ENCODE results near the gene ITGAE. TPM values are rescaled to one million over a fixed set of nuclear protein-coding genes. Genes with fewer than 3 reads are reported as not detected.

ITGAE gene
- total and polyA plus RNA-seq, 10 of the 15 experiments (the other 5 are each of a cell fraction or from before 2014, with no cell fraction given), result 13.1 to 161 (median 34.8) TPM

DNA sequence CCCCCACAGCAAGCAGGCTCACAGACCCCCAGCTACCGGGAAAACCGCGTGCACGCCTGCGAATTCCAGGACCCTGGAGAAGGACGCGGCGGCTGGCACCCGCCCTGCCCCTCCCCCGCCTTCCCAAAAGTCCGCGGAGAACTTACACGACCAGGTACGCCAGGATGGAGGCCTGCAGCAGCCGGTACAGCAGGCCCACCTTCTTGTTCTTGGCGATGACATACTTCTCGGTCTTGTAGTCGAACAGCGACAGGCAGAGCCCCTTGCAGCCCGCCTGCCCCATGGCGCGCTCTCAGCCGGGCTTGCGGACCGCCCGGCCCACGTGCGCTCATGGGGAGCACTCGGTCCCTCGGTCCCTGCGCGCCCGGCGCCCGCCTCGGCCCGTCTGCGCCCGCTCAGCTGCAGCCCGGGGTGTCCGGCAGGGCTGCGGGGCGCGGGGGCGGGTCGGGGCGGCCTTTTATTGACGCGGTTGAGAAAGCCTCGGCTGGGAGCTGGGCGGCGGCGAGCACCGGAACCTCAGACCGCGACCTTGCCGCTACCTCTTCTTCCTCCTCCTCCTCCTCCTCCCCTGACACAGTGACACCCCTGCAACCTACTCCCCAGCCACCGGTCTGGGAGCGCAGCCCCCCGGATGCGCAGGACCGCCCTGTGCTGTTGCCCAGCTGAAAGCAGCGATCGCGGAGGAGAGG lies 105.1 kb downstream of the ITGAE start, which contains the start of gene P2RX5 (continued):
- TF ChIP-seq, protein P1, sequence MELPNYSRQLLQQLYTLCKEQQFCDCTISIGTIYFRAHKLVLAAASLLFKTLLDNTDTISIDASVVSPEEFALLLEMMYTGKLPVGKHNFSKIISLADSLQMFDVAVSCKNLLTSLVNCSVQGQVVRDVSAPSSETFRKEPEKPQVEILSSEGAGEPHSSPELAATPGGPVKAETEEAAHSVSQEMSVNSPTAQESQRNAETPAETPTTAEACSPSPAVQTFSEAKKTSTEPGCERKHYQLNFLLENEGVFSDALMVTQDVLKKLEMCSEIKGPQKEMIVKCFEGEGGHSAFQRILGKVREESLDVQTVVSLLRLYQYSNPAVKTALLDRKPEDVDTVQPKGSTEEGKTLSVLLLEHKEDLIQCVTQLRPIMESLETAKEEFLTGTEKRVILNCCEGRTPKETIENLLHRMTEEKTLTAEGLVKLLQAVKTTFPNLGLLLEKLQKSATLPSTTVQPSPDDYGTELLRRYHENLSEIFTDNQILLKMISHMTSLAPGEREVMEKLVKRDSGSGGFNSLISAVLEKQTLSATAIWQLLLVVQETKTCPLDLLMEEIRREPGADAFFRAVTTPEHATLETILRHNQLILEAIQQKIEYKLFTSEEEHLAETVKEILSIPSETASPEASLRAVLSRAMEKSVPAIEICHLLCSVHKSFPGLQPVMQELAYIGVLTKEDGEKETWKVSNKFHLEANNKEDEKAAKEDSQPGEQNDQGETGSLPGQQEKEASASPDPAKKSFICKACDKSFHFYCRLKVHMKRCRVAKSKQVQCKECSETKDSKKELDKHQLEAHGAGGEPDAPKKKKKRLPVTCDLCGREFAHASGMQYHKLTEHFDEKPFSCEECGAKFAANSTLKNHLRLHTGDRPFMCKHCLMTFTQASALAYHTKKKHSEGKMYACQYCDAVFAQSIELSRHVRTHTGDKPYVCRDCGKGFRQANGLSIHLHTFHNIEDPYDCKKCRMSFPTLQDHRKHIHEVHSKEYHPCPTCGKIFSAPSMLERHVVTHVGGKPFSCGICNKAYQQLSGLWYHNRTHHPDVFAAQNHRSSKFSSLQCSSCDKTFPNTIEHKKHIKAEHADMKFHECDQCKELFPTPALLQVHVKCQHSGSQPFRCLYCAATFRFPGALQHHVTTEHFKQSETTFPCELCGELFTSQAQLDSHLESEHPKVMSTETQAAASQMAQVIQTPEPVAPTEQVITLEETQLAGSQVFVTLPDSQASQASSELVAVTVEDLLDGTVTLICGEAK (IDR thresholded peaks at IDR 0.05; ENCODE audit: borderline replicate concordance), result no peak

DNA sequence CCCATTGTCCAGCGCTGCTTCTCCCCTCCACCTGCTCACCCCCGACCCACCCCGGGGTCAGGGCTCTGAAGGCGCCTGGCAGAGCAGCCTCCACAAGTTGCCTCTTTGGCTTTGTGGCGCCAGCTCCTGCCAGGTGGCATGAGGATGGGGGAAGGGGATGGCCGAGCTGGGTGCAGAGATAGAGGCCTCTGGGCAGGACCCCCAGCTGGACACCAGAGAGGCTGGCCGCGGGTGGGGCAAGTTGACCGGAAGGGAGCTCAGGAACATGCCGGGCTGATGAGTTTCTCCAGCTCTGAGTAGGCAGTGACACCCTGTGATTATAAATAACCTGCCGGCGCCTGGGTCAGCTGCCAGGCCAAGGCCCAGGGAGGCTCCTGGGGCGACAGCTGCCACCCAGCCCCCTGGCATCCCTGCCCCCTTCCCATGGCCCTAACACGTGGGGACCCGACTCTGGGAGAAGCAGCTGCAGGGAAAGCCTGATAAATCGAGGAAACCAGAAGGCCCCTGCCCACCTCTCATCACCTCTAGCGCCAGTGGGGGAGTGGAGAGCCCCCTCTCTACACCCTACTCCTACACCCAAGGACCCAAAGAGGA lies 105.8 kb downstream of the ITGAE start:
- ChIA-PET SMC1A (ENCODE audit: uncharacterized antibody, unreplicated experiment) (interaction anchor here (0.7 to 3.4 kb wide), 5 partner anchors 12 to 37 kb away, joined by 3 to 17 read pairs (median 4); partner anchors contain the start of gene HASPIN), CTCF (interaction anchor here (0.6 to 2.2 kb wide), 9 partner anchors 12 to 448 kb away, joined by 3 to 9 read pairs (median 4); partner anchors contain the start of genes CYB5D2 and ZZEF1), RAD21 (ENCODE audit: unreplicated experiment) (interaction anchor here (1.0 to 2.5 kb wide), 5 partner anchors 16 to 32 kb away, joined by 3 to 23 read pairs (median 4); partner anchors contain the start of gene HASPIN), POLR2A (interaction anchor here (1.7 to 2.3 kb wide), 2 partner anchors 12 to 16 kb away, joined by 8 read pairs; no protein-coding TSS in a partner anchor)
- peak overlapping the region; percentile 61 for H3K27ac ChIP-seq (ENCODE audit: control insufficient read depth, insufficient read depth)
- TF ChIP-seq MTA2 (IDR thresholded peaks at IDR 0.05; ENCODE audit: low read depth) (no peak), MYC (IDR thresholded peaks at IDR 0.05; ENCODE audit: insufficient read depth, insufficient read length, insufficient replicate concordance, low read length, severe bottlenecking) (peak; percentile 6), NR2F1 (conservative IDR thresholded peaks at IDR 0.05) (peak; percentile 51), POLR2A (IDR thresholded peaks at IDR 0.05; ENCODE audit: low read depth, low read length) (peak; percentile 37; the same call in 1 of the 2 replicates)
- TF ChIP-seq, protein P2, sequence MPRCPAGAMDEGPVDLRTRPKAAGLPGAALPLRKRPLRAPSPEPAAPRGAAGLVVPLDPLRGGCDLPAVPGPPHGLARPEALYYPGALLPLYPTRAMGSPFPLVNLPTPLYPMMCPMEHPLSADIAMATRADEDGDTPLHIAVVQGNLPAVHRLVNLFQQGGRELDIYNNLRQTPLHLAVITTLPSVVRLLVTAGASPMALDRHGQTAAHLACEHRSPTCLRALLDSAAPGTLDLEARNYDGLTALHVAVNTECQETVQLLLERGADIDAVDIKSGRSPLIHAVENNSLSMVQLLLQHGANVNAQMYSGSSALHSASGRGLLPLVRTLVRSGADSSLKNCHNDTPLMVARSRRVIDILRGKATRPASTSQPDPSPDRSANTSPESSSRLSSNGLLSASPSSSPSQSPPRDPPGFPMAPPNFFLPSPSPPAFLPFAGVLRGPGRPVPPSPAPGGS (IDR thresholded peaks at IDR 0.05; ENCODE audit: borderline replicate concordance, insufficient read depth, low read depth, low read length, poor library complexity, severe bottlenecking), result no peak
- H3K9me3 ChIP-seq (replicated peaks; ENCODE audit: control insufficient read depth, insufficient read depth, low read length), result peaks cover 12% of the 10 kb centered on the region; the same call in 1 of the 3 replicates
- no peaks in the 10 kb centered on the region for H3K27me3 ChIP-seq (replicated peaks in 1 of 2; ENCODE audit: control insufficient read depth in 2 of 2, insufficient read depth in 2 of 2, low read length in 1 of 2)
- H2AFZ ChIP-seq (ENCODE audit: control insufficient read depth, low read depth, low read length), result no peak overlapping the region
- peak; percentile 50 for ATAC-seq
- FAIRE-seq, result no peak
- no peaks in the 10 kb centered on the region for H3K36me3 ChIP-seq (ENCODE audit: control insufficient read depth in 2 of 2, insufficient read depth in 2 of 2, low read length in 1 of 2)
- no TSS peak for BruUV-seq (replicated peaks)
- peak overlapping the region; percentile 56 for H3K4me3 ChIP-seq
- WGBS (ENCODE audit: insufficient coverage, insufficient replicate concordance, low lambda C conversion rate, missing lambda C conversion rate), result under 1% methylated on average over 15 of the region's 17 CpGs
- no peak for DNase-seq (ENCODE audit: low read depth, low spot score)
- peak overlapping the region; percentile 88 for H3K4me2 ChIP-seq (ENCODE audit: control insufficient read depth, insufficient read depth)
- H3K79me2 ChIP-seq (ENCODE audit: control insufficient read depth, insufficient read depth, low read length), result peaks cover 13% of the 10 kb centered on the region
- H3K4me1 ChIP-seq (ENCODE audit: control insufficient read depth, insufficient read depth, low read length), result peaks cover 32% of the 10 kb centered on the region
- no peaks in the 10 kb centered on the region for H4K20me1 ChIP-seq (ENCODE audit: control insufficient read depth, insufficient read depth)
- H3K9ac ChIP-seq (ENCODE audit: control insufficient read depth, insufficient read depth, low read length), result peak overlapping the region; percentile 72
- in situ Hi-C loops (cut with MboI), result no loop called here
- intact Hi-C loops (cut with micrococcal nuclease; ENCODE audit: unreplicated experiment), result no loop called here

Data from GM12878 (cell line).